SK-N-SH (cell line): ENCODE results near the gene OR4C15. TPM values are rescaled to one million over a fixed set of nuclear protein-coding genes. Genes with fewer than 3 reads are reported as not detected.

Experiments
- CTCF ChIA-PET: fragments of 300-600, 350-600 bp; formaldehyde crosslinking; extraction: SDS; loops from one replicate; lab custom pipeline; 2021; lab: Yijun Ruan, JAX
- POLR2A ChIA-PET: fragments of 350-600 bp; sonication (Branson Sonifier 250); formaldehyde crosslinking; extraction: SDS; loops from one replicate; lab custom pipeline; 2020; ENCODE audit warnings: antibody characterized with exemption, inconsistent platforms; lab: Yijun Ruan, JAX
- DNase-seq: peaks from one replicate; pipeline ENCODE4 v3.0.0; 2012
- H2AFZ ChIP-seq: fragments of 200-600 bp; sonication (generic); 2 replicates; pipeline ENCODE4 v1.8.1; 2016; ENCODE audit warnings: antibody characterized with exemption, mild to moderate bottlenecking, low read depth
- H3F3A ChIP-seq: fragments of 200-600 bp; sonication (generic); replicated peaks from 2 replicates; pipeline ENCODE3; 2016; ENCODE audit warnings: antibody characterized with exemption, mild to moderate bottlenecking; ENCODE audit not compliant: insufficient read depth
- H3K27ac ChIP-seq, 2 experiments: fragments of 200-500 bp in 1 of 2; fragments of 200-600 bp in 1 of 2; sonication (Bioruptor generic) in 1 of 2; sonication (generic), shearing (Covaris generic) in 1 of 2; 2 replicates each; pipeline versions ENCODE4 v1.5.1 to v1.6.1; 2014 to 2016; ENCODE audit warnings: low read depth in 2 of 2, inconsistent platforms in 1 of 2, low read length in 1 of 2, mild to moderate bottlenecking in 1 of 2, mixed read lengths in 1 of 2
- H3K27me3 ChIP-seq: fragments of 200-600 bp; sonication (generic), shearing (Covaris generic); 2 replicates; pipeline ENCODE4 v1.6.1; 2016; ENCODE audit warnings: mixed run types; ENCODE audit not compliant: insufficient read depth
- H3K36me3 ChIP-seq, 2 experiments: fragments of 200-500 bp in 1 of 2; fragments of 200-600 bp in 1 of 2; sonication (Bioruptor generic) in 1 of 2; sonication (generic) in 1 of 2; replicated peaks in 1 of 2; 2 replicates each; pipeline versions ENCODE3 to v1.5.1; 2014 to 2016; ENCODE audit warnings: low read length in 1 of 2, mild to moderate bottlenecking in 1 of 2; ENCODE audit not compliant: insufficient read depth in 2 of 2, control insufficient read depth in 1 of 2
- H3K4me1 ChIP-seq, 2 experiments: fragments of 200-500 bp in 1 of 2; fragments of 200-600 bp in 1 of 2; sonication (Bioruptor generic) in 1 of 2; sonication (generic), shearing (Covaris generic) in 1 of 2; 2 replicates each; pipeline versions ENCODE4 v1.5.1 to v1.6.1; 2014 to 2016; ENCODE audit warnings: low read depth in 1 of 2, low read length in 1 of 2, mixed run types in 1 of 2; ENCODE audit not compliant: insufficient read depth in 2 of 2, control insufficient read depth in 1 of 2
- H3K4me2 ChIP-seq: fragments of 200-600 bp; sonication (generic), shearing (Covaris generic); 2 replicates; pipeline ENCODE4 v1.6.1; 2017; ENCODE audit warnings: mixed run types
- H3K4me3 ChIP-seq, 2 experiments: fragments of 200-500 bp in 1 of 2; fragments of 200-600 bp in 1 of 2; sonication (Bioruptor generic) in 1 of 2; sonication (generic), shearing (Covaris generic) in 1 of 2; 2 replicates each; pipeline versions ENCODE4 v1.5.1 to v1.8.1; 2014 to 2016; ENCODE audit warnings: low read depth in 2 of 2, inconsistent platforms in 1 of 2, low read length in 1 of 2, mild to moderate bottlenecking in 1 of 2, mixed read lengths in 1 of 2, moderate library complexity in 1 of 2
- H3K79me2 ChIP-seq: fragments of 200-600 bp; sonication (generic); 2 replicates; pipeline ENCODE4 v1.8.1; 2017; ENCODE audit warnings: mild to moderate bottlenecking; ENCODE audit not compliant: insufficient read depth
- H3K9ac ChIP-seq: fragments of 200-600 bp; sonication (generic); 2 replicates; pipeline ENCODE4 v1.6.1; 2017; ENCODE audit warnings: mixed run types
- H3K9me2 ChIP-seq: fragments of 200-600 bp; sonication (generic); 2 replicates; pipeline ENCODE4 v1.6.1; 2017; ENCODE audit warnings: mixed run types
- H3K9me3 ChIP-seq: fragments of 200-600 bp; sonication (generic); 2 replicates; pipeline ENCODE4 v1.6.1; 2017; ENCODE audit warnings: mixed run types, mild to moderate bottlenecking, moderate library complexity
- H4K20me1 ChIP-seq: fragments of 200-600 bp; sonication (generic); 2 replicates; pipeline ENCODE4 v1.6.1; 2017; ENCODE audit warnings: mild to moderate bottlenecking, mixed run types; ENCODE audit not compliant: insufficient read depth
- ELF1 ChIP-seq: IDR thresholded peaks from 2 replicates; pipeline ENCODE4 v1.4.0; 2012
- EP300 ChIP-seq, 2 experiments: IDR thresholded peaks; 2 replicates each; pipeline versions ENCODE4 v1.4.0 to v1.6.1; 2012; ENCODE audit warnings: borderline replicate concordance in 1 of 2, low read depth in 1 of 2, low read length in 1 of 2
- EZH2phosphoT487 ChIP-seq: fragments of 200-600 bp; sonication (generic); IDR thresholded peaks from 2 replicates; pipeline ENCODE4 v1.6.1; 2017; ENCODE audit warnings: low read depth, mixed run types, mild to moderate bottlenecking, antibody characterized with exemption, moderate library complexity, borderline replicate concordance
- FOSL2 ChIP-seq: IDR thresholded peaks from 2 replicates; pipeline ENCODE4 v1.4.0; 2012; ENCODE audit warnings: low read depth, mild to moderate bottlenecking, moderate library complexity, borderline replicate concordance
- FOXJ3 ChIP-seq: sonication (generic); formaldehyde crosslinking; IDR thresholded peaks from 2 replicates; pipeline ENCODE4 v1.5.1; 2020; ENCODE audit warnings: mild to moderate bottlenecking, missing genetic modification reagents
- FOXM1 ChIP-seq: IDR thresholded peaks from 2 replicates; pipeline ENCODE4 v1.4.0; 2012; ENCODE audit warnings: low read depth, mild to moderate bottlenecking
- GATA2 ChIP-seq: sonication (generic); formaldehyde crosslinking; IDR thresholded peaks from 2 replicates; pipeline ENCODE4 v1.5.0; 2020; ENCODE audit warnings: mild to moderate bottlenecking, missing genetic modification reagents
- JUND ChIP-seq: IDR thresholded peaks from 2 replicates; pipeline ENCODE4 v1.4.0; 2012
- MEF2A ChIP-seq: IDR thresholded peaks from 2 replicates; pipeline ENCODE4 v1.4.0; 2012; ENCODE audit warnings: low read depth, borderline replicate concordance
- POLR2AphosphoS5 ChIP-seq: IDR thresholded peaks from 2 replicates; pipeline ENCODE4 v1.6.1; 2012; ENCODE audit warnings: low read depth, low read length
- RCOR1 ChIP-seq: fragments of 150-350 bp; IDR thresholded peaks from 2 replicates; pipeline ENCODE4 v1.6.1; 2017; ENCODE audit warnings: antibody characterized with exemption, low read length
- SMC3 ChIP-seq: IDR thresholded peaks from 2 replicates; pipeline ENCODE4 v1.6.1; 2012; ENCODE audit warnings: low read depth, low read length, improper control_type of control experiment
- TAF1 ChIP-seq: IDR thresholded peaks from 2 replicates; pipeline ENCODE4 v1.6.1; 2012; ENCODE audit warnings: low read depth, mild to moderate bottlenecking, low read length, moderate library complexity, borderline replicate concordance
- TCF12 ChIP-seq: IDR thresholded peaks from 2 replicates; pipeline ENCODE4 v1.4.0; 2012
- WGBS: methylation state at CpG from one replicate; pipeline ENCODE4 v1.1.6; 2017; ENCODE audit warnings: low lambda C conversion rate; 5-methylcytosine and 5-hydroxymethylcytosine counted together
- polyA plus RNA-seq, 3 experiments: library from polyadenylated mRNA; depleted of rRNA; stranded (reverse); fragments of >200 nt; gene quantifications; 2 replicates each; pipeline ENCODE4 v1.2.3, GENCODE V29; 2012
- TF ChIP-seq, protein P1 (sequence below): fragments of 150-350 bp; IDR thresholded peaks from 2 replicates; pipeline ENCODE4 v1.6.1; 2017; ENCODE audit warnings: antibody characterized with exemption, low read length, low read depth, borderline replicate concordance
- TF ChIP-seq, protein P2 (sequence below): IDR thresholded peaks from 2 replicates; pipeline ENCODE4 v1.4.0; 2012; ENCODE audit warnings: low read depth, borderline replicate concordance
- TF ChIP-seq, protein P3 (sequence below): fragments of 200-600 bp; sonication (generic); IDR thresholded peaks from 2 replicates; pipeline ENCODE4 v1.6.1; 2017; ENCODE audit warnings: antibody characterized with exemption, mild to moderate bottlenecking, moderate library complexity
- TF ChIP-seq, protein P4 (sequence below): IDR thresholded peaks from 2 replicates; pipeline ENCODE4 v1.6.1; 2012; ENCODE audit warnings: mild to moderate bottlenecking, low read depth, low read length, moderate library complexity

OR4C15 gene
- polyA plus RNA-seq, 1 of the 3 experiments (the other 2 are of a cell fraction) = not detected

DNA sequence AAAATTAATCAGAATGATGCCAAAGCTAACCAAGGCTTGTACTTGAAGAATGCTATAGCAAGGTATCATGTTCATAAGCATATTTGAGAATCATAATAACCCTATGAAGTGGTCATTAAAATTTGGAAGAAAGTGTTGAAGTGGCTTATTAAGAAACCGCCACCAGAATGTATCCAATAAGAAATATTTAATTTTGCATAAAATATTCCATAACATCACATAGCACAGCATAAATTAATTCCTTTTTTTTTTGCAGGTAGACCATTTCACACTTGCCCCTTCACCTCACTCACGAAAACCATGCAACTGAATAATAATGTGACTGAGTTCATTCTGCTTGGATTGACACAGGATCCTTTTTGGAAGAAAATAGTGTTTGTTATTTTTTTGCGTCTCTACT lies 17.6 kb downstream of the OR4C15 start, which contains the start of gene OR4C16 (continued):
- no peak for TF ChIP-seq GATA2
- TF ChIP-seq FOXM1 = no peak
- TF ChIP-seq, protein P1, sequence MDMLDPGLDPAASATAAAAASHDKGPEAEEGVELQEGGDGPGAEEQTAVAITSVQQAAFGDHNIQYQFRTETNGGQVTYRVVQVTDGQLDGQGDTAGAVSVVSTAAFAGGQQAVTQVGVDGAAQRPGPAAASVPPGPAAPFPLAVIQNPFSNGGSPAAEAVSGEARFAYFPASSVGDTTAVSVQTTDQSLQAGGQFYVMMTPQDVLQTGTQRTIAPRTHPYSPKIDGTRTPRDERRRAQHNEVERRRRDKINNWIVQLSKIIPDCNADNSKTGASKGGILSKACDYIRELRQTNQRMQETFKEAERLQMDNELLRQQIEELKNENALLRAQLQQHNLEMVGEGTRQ = no peak
- TF ChIP-seq RCOR1 = no peak
- TF ChIP-seq, protein P2, sequence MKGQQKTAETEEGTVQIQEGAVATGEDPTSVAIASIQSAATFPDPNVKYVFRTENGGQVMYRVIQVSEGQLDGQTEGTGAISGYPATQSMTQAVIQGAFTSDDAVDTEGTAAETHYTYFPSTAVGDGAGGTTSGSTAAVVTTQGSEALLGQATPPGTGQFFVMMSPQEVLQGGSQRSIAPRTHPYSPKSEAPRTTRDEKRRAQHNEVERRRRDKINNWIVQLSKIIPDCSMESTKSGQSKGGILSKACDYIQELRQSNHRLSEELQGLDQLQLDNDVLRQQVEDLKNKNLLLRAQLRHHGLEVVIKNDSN = no peak
- no peak for TF ChIP-seq POLR2AphosphoS5

DNA sequence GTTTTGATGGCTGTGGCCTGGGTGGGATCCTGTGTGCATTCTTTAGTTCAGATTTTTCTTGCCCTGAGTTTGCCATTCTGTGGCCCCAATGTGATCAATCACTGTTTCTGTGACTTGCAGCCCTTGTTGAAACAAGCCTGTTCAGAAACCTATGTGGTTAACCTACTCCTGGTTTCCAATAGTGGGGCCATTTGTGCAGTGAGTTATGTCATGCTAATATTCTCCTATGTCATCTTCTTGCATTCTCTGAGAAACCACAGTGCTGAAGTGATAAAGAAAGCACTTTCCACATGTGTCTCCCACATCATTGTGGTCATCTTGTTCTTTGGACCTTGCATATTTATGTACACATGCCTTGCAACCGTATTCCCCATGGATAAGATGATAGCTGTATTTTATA lies 18.3 kb downstream of the OR4C15 start:
- Histone ChIP-seq H3K27me3 (no peaks in the 10 kb centered on the region), H2AFZ (no peak overlapping the region), H3K4me1 (no peaks in the 10 kb centered on the region), H3K79me2 (no peaks in the 10 kb centered on the region), H3K9me2 (no peaks in the 10 kb centered on the region; the same call in 1 of the 2 replicates), H3K9me3 (no peaks in the 10 kb centered on the region), H3K27ac (no peak overlapping the region), H4K20me1 (no peaks in the 10 kb centered on the region), H3K36me3 (no peaks in the 10 kb centered on the region), H3F3A (no peaks in the 10 kb centered on the region), H3K4me2 (no peak overlapping the region), H3K9ac (no peak overlapping the region), H3K4me3 (no peak overlapping the region)
- 0% methylated on average over 1 of the region's 1 CpG for WGBS
- DNase-seq = no peak
- CTCF ChIA-PET = no interaction called here
- POLR2A ChIA-PET = no interaction called here
- no peak for TF ChIP-seq JUND
- no peak for TF ChIP-seq SMC3
- TF ChIP-seq FOXJ3 (CRISPR knock-in tag) = no peak
- TF ChIP-seq TAF1 = no peak
- TF ChIP-seq ELF1 = no peak
- TF ChIP-seq FOXM1 = no peak
- TF ChIP-seq, protein P1 = no peak
- TF ChIP-seq FOSL2 = no peak
- no peak for TF ChIP-seq EZH2phosphoT487
- no peak for TF ChIP-seq GATA2
- no peak for TF ChIP-seq EP300 (IDR thresholded peaks at IDR 0.05; ENCODE audit: borderline replicate concordance in 1 of 2, low read depth in 1 of 2, low read length in 1 of 2)
- TF ChIP-seq POLR2AphosphoS5 = no peak
- TF ChIP-seq, protein P3, sequence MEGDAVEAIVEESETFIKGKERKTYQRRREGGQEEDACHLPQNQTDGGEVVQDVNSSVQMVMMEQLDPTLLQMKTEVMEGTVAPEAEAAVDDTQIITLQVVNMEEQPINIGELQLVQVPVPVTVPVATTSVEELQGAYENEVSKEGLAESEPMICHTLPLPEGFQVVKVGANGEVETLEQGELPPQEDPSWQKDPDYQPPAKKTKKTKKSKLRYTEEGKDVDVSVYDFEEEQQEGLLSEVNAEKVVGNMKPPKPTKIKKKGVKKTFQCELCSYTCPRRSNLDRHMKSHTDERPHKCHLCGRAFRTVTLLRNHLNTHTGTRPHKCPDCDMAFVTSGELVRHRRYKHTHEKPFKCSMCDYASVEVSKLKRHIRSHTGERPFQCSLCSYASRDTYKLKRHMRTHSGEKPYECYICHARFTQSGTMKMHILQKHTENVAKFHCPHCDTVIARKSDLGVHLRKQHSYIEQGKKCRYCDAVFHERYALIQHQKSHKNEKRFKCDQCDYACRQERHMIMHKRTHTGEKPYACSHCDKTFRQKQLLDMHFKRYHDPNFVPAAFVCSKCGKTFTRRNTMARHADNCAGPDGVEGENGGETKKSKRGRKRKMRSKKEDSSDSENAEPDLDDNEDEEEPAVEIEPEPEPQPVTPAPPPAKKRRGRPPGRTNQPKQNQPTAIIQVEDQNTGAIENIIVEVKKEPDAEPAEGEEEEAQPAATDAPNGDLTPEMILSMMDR = no peak
- TF ChIP-seq, protein P4, sequence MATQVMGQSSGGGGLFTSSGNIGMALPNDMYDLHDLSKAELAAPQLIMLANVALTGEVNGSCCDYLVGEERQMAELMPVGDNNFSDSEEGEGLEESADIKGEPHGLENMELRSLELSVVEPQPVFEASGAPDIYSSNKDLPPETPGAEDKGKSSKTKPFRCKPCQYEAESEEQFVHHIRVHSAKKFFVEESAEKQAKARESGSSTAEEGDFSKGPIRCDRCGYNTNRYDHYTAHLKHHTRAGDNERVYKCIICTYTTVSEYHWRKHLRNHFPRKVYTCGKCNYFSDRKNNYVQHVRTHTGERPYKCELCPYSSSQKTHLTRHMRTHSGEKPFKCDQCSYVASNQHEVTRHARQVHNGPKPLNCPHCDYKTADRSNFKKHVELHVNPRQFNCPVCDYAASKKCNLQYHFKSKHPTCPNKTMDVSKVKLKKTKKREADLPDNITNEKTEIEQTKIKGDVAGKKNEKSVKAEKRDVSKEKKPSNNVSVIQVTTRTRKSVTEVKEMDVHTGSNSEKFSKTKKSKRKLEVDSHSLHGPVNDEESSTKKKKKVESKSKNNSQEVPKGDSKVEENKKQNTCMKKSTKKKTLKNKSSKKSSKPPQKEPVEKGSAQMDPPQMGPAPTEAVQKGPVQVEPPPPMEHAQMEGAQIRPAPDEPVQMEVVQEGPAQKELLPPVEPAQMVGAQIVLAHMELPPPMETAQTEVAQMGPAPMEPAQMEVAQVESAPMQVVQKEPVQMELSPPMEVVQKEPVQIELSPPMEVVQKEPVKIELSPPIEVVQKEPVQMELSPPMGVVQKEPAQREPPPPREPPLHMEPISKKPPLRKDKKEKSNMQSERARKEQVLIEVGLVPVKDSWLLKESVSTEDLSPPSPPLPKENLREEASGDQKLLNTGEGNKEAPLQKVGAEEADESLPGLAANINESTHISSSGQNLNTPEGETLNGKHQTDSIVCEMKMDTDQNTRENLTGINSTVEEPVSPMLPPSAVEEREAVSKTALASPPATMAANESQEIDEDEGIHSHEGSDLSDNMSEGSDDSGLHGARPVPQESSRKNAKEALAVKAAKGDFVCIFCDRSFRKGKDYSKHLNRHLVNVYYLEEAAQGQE = no peak
- no peak for TF ChIP-seq TCF12
- TF ChIP-seq MEF2A = no peak
